ENCODE measurements around the gene ARHGAP10. TPM values are rescaled to one million over a fixed set of nuclear protein-coding genes. Genes with fewer than 3 reads are reported as not detected.

ARHGAP10 gene
- polyA plus RNA-seq, 1 donor from 2014 or later: 0.20 TPM

GRCh38 chr4:147772056-147772455 is 40.2 kb downstream of the ARHGAP10 start:
- Mint-ChIP-seq H3K4me3 (no peak overlapping the region), H3K27me3 (no peaks in the 10 kb centered on the region), H3K27ac (no peak overlapping the region), H3K36me3 (no peaks in the 10 kb centered on the region), H3K4me1 (peaks cover 0 to 1% (median 0%) of the 10 kb centered on the region in 3 donors), H3K9me3 (no peaks in the 10 kb centered on the region)

- Mint-ChIP-seq H3K27me3 (no peaks in the 10 kb centered on the region), H3K4me3 (no peak overlapping the region), H3K36me3 (no peaks in the 10 kb centered on the region), H3K9me3 (no peaks in the 10 kb centered on the region), H3K4me1 (peaks cover 0 to 1% (median 0%) of the 10 kb centered on the region in 3 donors), H3K27ac (no peak overlapping the region)
Measured at GRCh38 chr4:147772459-147772969, 40.6 kb downstream of the ARHGAP10 start.

GRCh38 chr4:147773261-147774184 is 41.6 kb downstream of the ARHGAP10 start:
- Mint-ChIP-seq H3K4me1 (peaks cover 0 to 1% (median 0%) of the 10 kb centered on the region in 3 donors), H3K9me3 (no peaks in the 10 kb centered on the region), H3K27me3 (no peaks in the 10 kb centered on the region), H3K4me3 (no peak overlapping the region), H3K36me3 (no peaks in the 10 kb centered on the region), H3K27ac (no peak overlapping the region)

GRCh38 chr4:147776716-147777115 is 44.8 kb downstream of the ARHGAP10 start:
- no peaks in the 10 kb centered on the region for H3K9me3 Mint-ChIP-seq
- H3K27me3 Mint-ChIP-seq: no peaks in the 10 kb centered on the region
- no peak overlapping the region for H3K4me3 Mint-ChIP-seq
- no peak overlapping the region for H3K27ac Mint-ChIP-seq
- peaks cover 0 to 16% (median 6%) of the 10 kb centered on the region in 3 donors for H3K4me1 Mint-ChIP-seq
- H3K36me3 Mint-ChIP-seq: no peaks in the 10 kb centered on the region

GRCh38 chr4:147777456-147778091 is 45.7 kb downstream of the ARHGAP10 start:
- Mint-ChIP-seq H3K4me3 (no peak overlapping the region), H3K36me3 (no peaks in the 10 kb centered on the region), H3K4me1 (peaks cover 0 to 16% (median 5%) of the 10 kb centered on the region in 3 donors), H3K9me3 (no peaks in the 10 kb centered on the region), H3K27me3 (no peaks in the 10 kb centered on the region), H3K27ac (no peak overlapping the region)

GRCh38 chr4:147778942-147779341 is 47.1 kb downstream of the ARHGAP10 start:
- H3K4me1 Mint-ChIP-seq: peaks cover 0 to 16% (median 5%) of the 10 kb centered on the region in 3 donors
- H3K27ac Mint-ChIP-seq: no peak overlapping the region
- peak overlapping the region in 1 of 4 donors; percentile 41 for H3K4me3 Mint-ChIP-seq
- H3K27me3 Mint-ChIP-seq: no peaks in the 10 kb centered on the region
- H3K9me3 Mint-ChIP-seq: no peaks in the 10 kb centered on the region
- no peaks in the 10 kb centered on the region for H3K36me3 Mint-ChIP-seq

GRCh38 chr4:147779451-147779850 is 47.6 kb downstream of the ARHGAP10 start:
- Mint-ChIP-seq H3K36me3 (no peaks in the 10 kb centered on the region), H3K27me3 (no peaks in the 10 kb centered on the region), H3K4me3 (peak overlapping the region in 1 of 4 donors; percentile 41), H3K9me3 (no peaks in the 10 kb centered on the region), H3K4me1 (peaks cover 0 to 16% (median 5%) of the 10 kb centered on the region in 3 donors), H3K27ac (no peak overlapping the region)

- Mint-ChIP-seq H3K9me3 (no peaks in the 10 kb centered on the region), H3K4me1 (peaks cover 0 to 16% (median 5%) of the 10 kb centered on the region in 3 donors), H3K36me3 (no peaks in the 10 kb centered on the region), H3K27ac (no peak overlapping the region), H3K4me3 (no peak overlapping the region), H3K27me3 (no peaks in the 10 kb centered on the region)
Measured at GRCh38 chr4:147780137-147780777, 48.4 kb downstream of the ARHGAP10 start.

GRCh38 chr4:147782087-147782781 is 50.3 kb downstream of the ARHGAP10 start:
- no peak overlapping the region for H3K27ac Mint-ChIP-seq
- H3K9me3 Mint-ChIP-seq: no peaks in the 10 kb centered on the region
- no peaks in the 10 kb centered on the region for H3K36me3 Mint-ChIP-seq
- peaks cover 2% of the 10 kb centered on the region for H3K27me3 Mint-ChIP-seq
- peaks cover 0 to 16% (median 5%) of the 10 kb centered on the region in 3 donors for H3K4me1 Mint-ChIP-seq
- H3K4me3 Mint-ChIP-seq: no peak overlapping the region

- H3K27me3 Mint-ChIP-seq: peaks cover 2% of the 10 kb centered on the region
- H3K4me3 Mint-ChIP-seq: no peak overlapping the region
- no peaks in the 10 kb centered on the region for H3K36me3 Mint-ChIP-seq
- H3K9me3 Mint-ChIP-seq: no peaks in the 10 kb centered on the region
- no peak overlapping the region for H3K27ac Mint-ChIP-seq
- peaks cover 0 to 8% (median 2%) of the 10 kb centered on the region in 3 donors for H3K4me1 Mint-ChIP-seq
Measured at GRCh38 chr4:147785129-147785528, 53.2 kb downstream of the ARHGAP10 start.

GRCh38 chr4:147786031-147786430 is 54.1 kb downstream of the ARHGAP10 start:
- Mint-ChIP-seq H3K4me1 (no peaks in the 10 kb centered on the region), H3K9me3 (no peaks in the 10 kb centered on the region), H3K27ac (no peak overlapping the region), H3K4me3 (no peak overlapping the region), H3K36me3 (no peaks in the 10 kb centered on the region), H3K27me3 (peaks cover 2% of the 10 kb centered on the region)

GRCh38 chr4:147786531-147786930 is 54.6 kb downstream of the ARHGAP10 start:
- no peaks in the 10 kb centered on the region for H3K4me1 Mint-ChIP-seq
- H3K9me3 Mint-ChIP-seq: no peaks in the 10 kb centered on the region
- H3K27me3 Mint-ChIP-seq: peaks cover 2% of the 10 kb centered on the region
- no peak overlapping the region for H3K27ac Mint-ChIP-seq
- no peak overlapping the region for H3K4me3 Mint-ChIP-seq
- H3K36me3 Mint-ChIP-seq: no peaks in the 10 kb centered on the region

- Mint-ChIP-seq H3K4me1 (no peaks in the 10 kb centered on the region), H3K9me3 (no peaks in the 10 kb centered on the region), H3K36me3 (no peaks in the 10 kb centered on the region), H3K27me3 (peaks cover 2% of the 10 kb centered on the region), H3K4me3 (no peak overlapping the region), H3K27ac (no peak overlapping the region)
Measured at GRCh38 chr4:147787204-147787603, 55.3 kb downstream of the ARHGAP10 start.

GRCh38 chr4:147788791-147789190 is 56.9 kb downstream of the ARHGAP10 start:
- Mint-ChIP-seq H3K9me3 (no peaks in the 10 kb centered on the region), H3K36me3 (no peaks in the 10 kb centered on the region), H3K27ac (no peak overlapping the region), H3K4me1 (peaks cover 0 to 5% (median 2%) of the 10 kb centered on the region in 3 donors), H3K27me3 (peaks cover 2% of the 10 kb centered on the region), H3K4me3 (no peak overlapping the region)
